Effector memory CD4-positive, alpha-beta T cell (primary cell): ENCODE results near the gene STON2.

Source experiments
- DNase-seq, 3 donors: peaks; one replicate each; pipeline ENCODE4 v3.0.0-alpha.2; 2020
- H3K27ac ChIP-seq: 2 replicates; pipeline ENCODE4 v1.7.0; 2013; ENCODE audit warnings: mild to moderate bottlenecking, low read length, moderate library complexity; ENCODE audit not compliant: insufficient read depth, poor library complexity, severe bottlenecking
- H3K27me3 ChIP-seq: replicated peaks from 2 replicates; pipeline ENCODE4 v1.7.0; 2013; ENCODE audit warnings: mild to moderate bottlenecking, low read length; ENCODE audit not compliant: insufficient read depth, control insufficient read depth, poor library complexity, severe bottlenecking
- H3K36me3 ChIP-seq: 2 replicates; pipeline ENCODE4 v1.7.0; 2013; ENCODE audit warnings: mild to moderate bottlenecking, low read length, moderate library complexity; ENCODE audit not compliant: control insufficient read depth, insufficient read depth
- H3K4me1 ChIP-seq: 2 replicates; pipeline ENCODE4 v1.7.0; 2013; ENCODE audit warnings: low read length, mild to moderate bottlenecking; ENCODE audit not compliant: control insufficient read depth, insufficient read depth, poor library complexity, severe bottlenecking
- H3K4me3 ChIP-seq: 2 replicates; pipeline ENCODE4 v1.7.0; 2013; ENCODE audit warnings: low read length, low read depth, mild to moderate bottlenecking; ENCODE audit not compliant: insufficient read depth, poor library complexity, severe bottlenecking
- H3K9me3 ChIP-seq: 2 replicates; pipeline ENCODE4 v1.7.0; 2013; ENCODE audit warnings: mild to moderate bottlenecking, low read length, moderate library complexity; ENCODE audit not compliant: control insufficient read depth

Gene STON2

GRCh38 chr14:81340201-81340600, 59.9 kb downstream of the STON2 start:
- Histone ChIP-seq H3K27ac (no peak overlapping the region), H3K36me3 (no peaks in the 10 kb centered on the region), H3K27me3 (no peaks in the 10 kb centered on the region), H3K9me3 (no peaks in the 10 kb centered on the region), H3K4me3 (no peak overlapping the region), H3K4me1 (no peaks in the 10 kb centered on the region)
- DNase-seq, result no peak

DNA sequence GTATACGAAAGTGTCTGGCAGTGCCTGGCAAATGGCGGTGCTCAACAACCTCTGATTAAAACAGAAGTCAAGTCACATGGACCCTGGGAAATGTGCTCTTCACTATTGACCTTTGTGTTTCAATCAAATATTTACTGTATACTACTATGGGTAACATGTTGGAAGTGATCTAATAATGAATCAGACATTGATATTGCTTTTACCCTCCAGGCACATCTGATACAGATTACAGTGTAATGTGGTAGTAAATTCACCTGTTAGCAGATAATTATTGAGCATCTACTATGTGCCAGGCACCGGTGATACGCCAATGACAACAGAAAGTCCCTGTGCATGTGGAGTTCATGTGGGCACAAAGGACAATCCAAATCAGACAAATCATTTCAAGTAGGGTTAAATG, 63.1 kb downstream of the STON2 start:
- Histone ChIP-seq H3K27ac (no peak overlapping the region), H3K27me3 (no peaks in the 10 kb centered on the region), H3K4me3 (no peak overlapping the region), H3K9me3 (no peaks in the 10 kb centered on the region), H3K36me3 (no peaks in the 10 kb centered on the region), H3K4me1 (no peaks in the 10 kb centered on the region)
- DNase-seq, result no peak

DNA sequence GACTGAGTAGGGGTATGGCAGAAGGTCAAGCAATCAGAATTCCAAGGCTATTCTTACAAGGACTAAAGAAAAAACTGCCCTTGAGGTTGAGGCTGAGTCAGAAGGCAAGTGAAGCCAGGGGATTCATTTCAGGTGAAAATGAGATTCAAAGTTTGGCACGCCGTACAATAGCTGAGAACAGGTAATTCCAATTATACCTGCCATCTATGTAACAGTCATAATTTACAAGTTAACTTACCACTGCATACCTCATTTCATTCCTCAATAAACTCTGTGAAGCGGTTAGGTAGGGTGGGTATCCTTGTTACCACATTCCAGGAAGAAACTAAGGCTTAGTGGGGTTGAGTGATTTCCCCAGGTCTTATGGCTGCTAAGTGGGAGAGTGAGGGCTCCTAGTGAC, 64.1 kb downstream of the STON2 start:
- H3K27me3 ChIP-seq, result no peaks in the 10 kb centered on the region
- no peaks in the 10 kb centered on the region for H3K9me3 ChIP-seq
- no peak overlapping the region for H3K27ac ChIP-seq
- DNase-seq, result no peak
- H3K36me3 ChIP-seq, result no peaks in the 10 kb centered on the region
- no peaks in the 10 kb centered on the region for H3K4me1 ChIP-seq
- H3K4me3 ChIP-seq, result no peak overlapping the region

DNA sequence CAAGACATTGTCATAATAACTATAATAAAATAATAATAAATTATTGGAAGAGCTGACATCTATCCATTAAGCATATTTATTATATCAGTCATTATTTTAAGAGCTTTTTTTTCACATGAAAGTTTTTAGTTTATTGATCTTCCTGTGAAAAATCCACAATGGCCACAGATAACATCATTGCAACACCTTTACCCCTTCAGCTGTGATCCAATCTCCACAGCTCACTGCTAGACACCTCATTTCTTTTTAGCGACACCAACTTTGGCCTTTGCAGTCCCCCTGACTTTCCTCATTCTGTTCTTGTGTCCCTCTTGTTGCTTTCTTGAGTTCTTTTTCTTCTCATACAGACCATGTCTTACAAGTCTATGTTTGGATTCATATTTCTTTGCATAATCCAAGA, 67.4 kb downstream of the STON2 start:
- H3K36me3 ChIP-seq, result no peaks in the 10 kb centered on the region
- H3K27me3 ChIP-seq, result no peaks in the 10 kb centered on the region
- H3K4me3 ChIP-seq, result no peak overlapping the region
- no peak for DNase-seq
- H3K4me1 ChIP-seq, result no peaks in the 10 kb centered on the region
- H3K27ac ChIP-seq, result no peak overlapping the region
- no peaks in the 10 kb centered on the region for H3K9me3 ChIP-seq

- Histone ChIP-seq H3K9me3 (no peaks in the 10 kb centered on the region), H3K27ac (no peak overlapping the region), H3K36me3 (no peaks in the 10 kb centered on the region), H3K4me1 (no peaks in the 10 kb centered on the region), H3K4me3 (no peak overlapping the region), H3K27me3 (no peaks in the 10 kb centered on the region)
- DNase-seq, result no peak
Observed at GRCh38 chr14:81331229-81332021, 68.7 kb downstream of the STON2 start.

DNA sequence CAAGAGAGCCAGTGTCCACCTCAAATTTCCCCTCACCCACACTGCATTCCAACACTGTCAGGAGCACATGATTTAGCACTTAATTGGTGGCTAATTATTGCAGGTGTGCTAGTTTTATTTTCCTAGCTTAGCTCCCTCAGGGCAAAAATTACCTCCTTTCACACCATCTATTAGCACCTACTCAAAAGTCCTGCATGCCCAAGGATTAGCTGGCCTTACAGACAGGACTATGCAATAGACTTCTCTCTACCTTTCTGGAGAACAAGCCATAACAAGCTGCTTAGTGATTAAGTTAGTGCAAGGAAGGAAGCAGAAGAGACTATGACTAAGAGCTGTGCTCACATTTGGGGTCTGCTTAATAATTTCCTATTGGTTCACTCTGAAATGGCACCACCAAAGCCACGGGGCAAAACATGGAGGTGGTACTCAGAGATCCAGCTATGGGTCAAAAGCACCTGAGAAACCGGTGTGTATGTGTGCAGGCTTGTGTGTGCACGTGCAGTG, 69.5 kb downstream of the STON2 start:
- Histone ChIP-seq H3K36me3 (no peaks in the 10 kb centered on the region), H3K27ac (no peak overlapping the region), H3K4me1 (no peaks in the 10 kb centered on the region), H3K27me3 (no peaks in the 10 kb centered on the region), H3K4me3 (no peak overlapping the region), H3K9me3 (no peaks in the 10 kb centered on the region)
- no peak for DNase-seq

DNA sequence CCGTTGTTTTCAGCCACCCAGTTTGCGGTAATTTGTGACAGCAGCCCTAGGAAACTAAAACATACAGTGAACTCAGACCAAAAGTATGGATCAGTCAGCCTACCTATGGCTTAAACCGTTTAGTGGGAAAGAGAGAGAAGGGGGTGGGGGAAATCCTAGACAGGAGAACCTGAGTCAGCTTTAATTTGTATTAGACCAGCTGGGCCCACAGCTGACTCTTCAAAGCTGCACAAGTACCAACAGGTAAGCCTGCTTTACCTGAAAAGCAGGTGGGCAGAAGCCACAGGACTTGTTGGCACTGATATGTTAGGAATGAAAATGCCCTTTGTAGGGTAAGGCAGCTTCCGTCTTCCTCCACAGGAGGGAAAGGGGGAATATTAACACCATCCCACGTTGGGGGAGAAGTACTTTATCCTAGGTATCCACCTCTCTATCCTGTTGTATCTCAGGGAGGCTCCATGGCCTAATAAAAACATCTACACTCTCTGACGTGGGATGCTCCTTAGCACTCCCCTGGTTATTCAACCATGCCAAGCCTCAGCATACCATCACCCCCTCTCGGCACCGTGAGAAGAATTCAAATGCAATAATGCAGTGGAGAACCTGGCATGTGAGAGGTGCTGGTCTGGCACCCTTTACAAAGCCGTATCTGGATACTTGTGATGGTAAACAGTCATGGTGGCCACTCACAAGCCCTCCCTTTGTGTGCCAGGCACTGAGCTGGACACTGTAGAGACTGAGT, 70.3 kb downstream of the STON2 start:
- no peak for DNase-seq
- H3K36me3 ChIP-seq, result no peaks in the 10 kb centered on the region
- no peak overlapping the region for H3K4me3 ChIP-seq
- no peaks in the 10 kb centered on the region for H3K27me3 ChIP-seq
- H3K4me1 ChIP-seq, result no peaks in the 10 kb centered on the region
- no peak overlapping the region for H3K27ac ChIP-seq
- no peaks in the 10 kb centered on the region for H3K9me3 ChIP-seq

GRCh38 chr14:81326451-81326850, 73.7 kb downstream of the STON2 start:
- DNase-seq, result no peak
- H3K27ac ChIP-seq, result no peak overlapping the region
- H3K4me1 ChIP-seq, result no peaks in the 10 kb centered on the region

DNA sequence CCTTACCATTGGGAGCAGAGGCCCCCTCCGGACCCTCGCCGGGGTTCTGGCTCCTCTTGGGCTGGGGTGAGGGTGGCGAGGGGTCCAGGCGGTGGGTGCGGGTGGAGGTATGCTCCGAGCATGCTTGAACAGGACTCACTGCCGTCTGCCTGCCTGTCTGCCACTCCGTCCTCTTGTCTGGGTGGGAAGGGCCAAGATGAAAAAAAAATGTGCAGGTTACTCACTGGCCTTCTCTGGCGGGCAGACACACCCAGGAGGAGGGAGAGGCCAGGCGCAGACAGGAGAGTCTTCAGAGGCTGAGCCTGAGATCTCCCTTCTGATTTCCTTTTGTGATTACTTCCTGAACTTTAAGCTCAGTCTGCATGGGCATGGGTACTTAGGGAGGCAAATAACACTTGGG, 76.1 kb downstream of the STON2 start:
- no peak overlapping the region for H3K27ac ChIP-seq
- no peak overlapping the region for H3K4me3 ChIP-seq
- H3K27me3 ChIP-seq, result no peaks in the 10 kb centered on the region
- no peaks in the 10 kb centered on the region for H3K36me3 ChIP-seq
- no peaks in the 10 kb centered on the region for H3K4me1 ChIP-seq
- DNase-seq, result no peak
- no peaks in the 10 kb centered on the region for H3K9me3 ChIP-seq

More at GRCh38 chr14:81326451-81326850, 73.7 kb downstream of the STON2 start:
- Histone ChIP-seq H3K9me3 (no peaks in the 10 kb centered on the region), H3K4me3 (no peak overlapping the region), H3K27me3 (no peaks in the 10 kb centered on the region), H3K36me3 (no peaks in the 10 kb centered on the region)

- no peaks in the 10 kb centered on the region for H3K4me1 ChIP-seq
- no peaks in the 10 kb centered on the region for H3K36me3 ChIP-seq
- H3K9me3 ChIP-seq, result no peaks in the 10 kb centered on the region
- H3K27ac ChIP-seq, result no peak overlapping the region
- no peak overlapping the region for H3K4me3 ChIP-seq
- H3K27me3 ChIP-seq, result no peaks in the 10 kb centered on the region
- DNase-seq, result no peak
Observed at GRCh38 chr14:81323093-81323492, 77.0 kb downstream of the STON2 start.
